ENCODE data around the gene TSC22D4. TPM values are rescaled to one million over a fixed set of nuclear protein-coding genes. Genes with fewer than 3 reads are reported as not detected.

Gene TSC22D4
- polyA plus RNA-seq, 3 donors = 23.8 to 91.5 (median 26.3) TPM

DNA sequence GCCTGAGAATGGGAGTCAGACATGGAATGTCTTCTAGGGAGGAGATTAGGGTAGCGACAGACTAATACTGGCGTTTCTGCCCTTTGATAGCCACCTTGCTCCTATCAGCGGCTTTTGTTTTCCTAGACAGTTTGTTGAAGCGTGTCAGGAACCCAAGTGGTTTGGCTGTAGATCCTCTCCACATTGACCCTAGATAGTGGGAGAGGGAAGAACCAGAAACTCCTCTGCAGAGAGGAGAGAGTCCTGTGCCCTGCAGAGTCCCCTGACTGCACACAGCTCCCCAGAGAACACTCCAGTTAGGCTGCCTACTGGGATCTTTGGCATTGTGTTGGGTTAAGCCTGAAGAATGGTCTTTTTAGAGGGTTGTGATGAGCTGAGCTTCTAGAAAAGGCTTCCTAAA is 47.0 kb downstream of the TSC22D4 start:
- H3K4me1 Mint-ChIP-seq = peaks cover 43% of the 10 kb centered on the region
- peak overlapping the region in 3 of 7 donors; percentile 14 to 79 (median 22) for H3K27ac Mint-ChIP-seq
- Histone ChIP-seq H4K20me1 (ENCODE audit: insufficient read depth, low read length) (peaks cover 12% of the 10 kb centered on the region), H3K27ac (ENCODE audit: low read depth in 1 of 2, low read length in 2 of 2) (peak overlapping the region in 1 of 2 donors; percentile 11), H2AFZ (ENCODE audit: insufficient read depth, low read depth, low read length, poor library complexity, severe bottlenecking) (no peak overlapping the region), H3K79me2 (ENCODE audit: insufficient read depth, low read length) (peaks cover 69% of the 10 kb centered on the region), H3K4me3 (replicated peaks in 1 of 3; ENCODE audit: low read depth in 2 of 3, low read length in 3 of 3) (no peak overlapping the region), H3K36me3 (replicated peaks in 1 of 2; ENCODE audit: control insufficient read depth in 1 of 2, insufficient read depth in 2 of 2, low read length in 2 of 2) (peaks cover 18 to 25% of the 10 kb centered on the region in 2 donors), H3K4me2 (replicated peaks; ENCODE audit: extremely low read depth, low read length, poor library complexity, severe bottlenecking) (no peak overlapping the region), H3K9ac (ENCODE audit: insufficient read depth, low read length, poor library complexity, severe bottlenecking) (no peak overlapping the region), H3K4me1 (ENCODE audit: control insufficient read depth in 1 of 2, insufficient read depth in 2 of 2, low read length in 2 of 2) (peaks cover 40 to 57% of the 10 kb centered on the region in 2 donors), H3K27me3 (ENCODE audit: control insufficient read depth in 2 of 2, insufficient read depth in 2 of 2, low read length in 2 of 2) (no peaks in the 10 kb centered on the region), H3K9me3 (replicated peaks in 1 of 2; ENCODE audit: control insufficient read depth in 1 of 2, insufficient read depth in 1 of 2, low read length in 2 of 2) (no peaks in the 10 kb centered on the region)
- TF ChIP-seq, protein P1, sequence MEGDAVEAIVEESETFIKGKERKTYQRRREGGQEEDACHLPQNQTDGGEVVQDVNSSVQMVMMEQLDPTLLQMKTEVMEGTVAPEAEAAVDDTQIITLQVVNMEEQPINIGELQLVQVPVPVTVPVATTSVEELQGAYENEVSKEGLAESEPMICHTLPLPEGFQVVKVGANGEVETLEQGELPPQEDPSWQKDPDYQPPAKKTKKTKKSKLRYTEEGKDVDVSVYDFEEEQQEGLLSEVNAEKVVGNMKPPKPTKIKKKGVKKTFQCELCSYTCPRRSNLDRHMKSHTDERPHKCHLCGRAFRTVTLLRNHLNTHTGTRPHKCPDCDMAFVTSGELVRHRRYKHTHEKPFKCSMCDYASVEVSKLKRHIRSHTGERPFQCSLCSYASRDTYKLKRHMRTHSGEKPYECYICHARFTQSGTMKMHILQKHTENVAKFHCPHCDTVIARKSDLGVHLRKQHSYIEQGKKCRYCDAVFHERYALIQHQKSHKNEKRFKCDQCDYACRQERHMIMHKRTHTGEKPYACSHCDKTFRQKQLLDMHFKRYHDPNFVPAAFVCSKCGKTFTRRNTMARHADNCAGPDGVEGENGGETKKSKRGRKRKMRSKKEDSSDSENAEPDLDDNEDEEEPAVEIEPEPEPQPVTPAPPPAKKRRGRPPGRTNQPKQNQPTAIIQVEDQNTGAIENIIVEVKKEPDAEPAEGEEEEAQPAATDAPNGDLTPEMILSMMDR (IDR thresholded peaks at IDR 0.05) = no peak
- peaks cover 0 to 6% (median 1%) of the 10 kb centered on the region in 3 donors for H3K27me3 Mint-ChIP-seq (ENCODE audit: low read depth in 3 of 3)
- H3K4me3 Mint-ChIP-seq = peak overlapping the region in 1 of 2 donors; percentile 45
- WGBS (ENCODE audit: insufficient coverage) = 100% methylated on average over 1 of the region's 4 CpGs
- H3K36me3 Mint-ChIP-seq = peaks cover 27 to 37% of the 10 kb centered on the region in 2 donors
- peaks cover 0 to 2% (median 0%) of the 10 kb centered on the region in 7 donors for H3K9me3 Mint-ChIP-seq
- intact Hi-C loops (cut with micrococcal nuclease) = loop anchor here in 1 of 2 donors (10.0 kb wide), 1 partner anchor 243 kb away; the partner anchor contains the start of gene GNB2
- no peak for DNase-seq

DNA sequence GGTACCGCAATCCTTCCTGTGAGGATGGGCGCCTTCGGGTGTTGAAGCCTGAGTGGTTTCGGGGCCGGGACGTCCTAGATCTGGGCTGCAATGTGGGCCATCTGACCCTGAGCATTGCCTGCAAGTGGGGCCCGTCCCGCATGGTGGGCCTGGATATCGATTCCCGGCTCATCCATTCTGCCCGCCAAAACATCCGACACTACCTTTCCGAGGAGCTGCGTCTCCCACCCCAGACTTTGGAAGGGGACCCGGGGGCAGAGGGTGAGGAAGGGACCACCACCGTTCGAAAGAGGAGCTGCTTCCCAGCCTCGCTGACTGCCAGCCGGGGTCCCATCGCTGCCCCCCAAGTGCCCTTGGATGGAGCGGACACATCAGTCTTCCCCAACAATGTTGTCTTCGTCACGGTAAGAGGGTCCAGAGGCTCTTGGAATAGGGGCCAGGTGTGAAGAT is 47.7 kb downstream of the TSC22D4 start:
- Histone ChIP-seq H3K27ac (ENCODE audit: low read depth in 1 of 2, low read length in 2 of 2) (no peak overlapping the region), H2AFZ (ENCODE audit: insufficient read depth, low read depth, low read length, poor library complexity, severe bottlenecking) (no peak overlapping the region), H3K9me3 (replicated peaks in 1 of 2; ENCODE audit: control insufficient read depth in 1 of 2, insufficient read depth in 1 of 2, low read length in 2 of 2) (no peaks in the 10 kb centered on the region), H3K36me3 (replicated peaks in 1 of 2; ENCODE audit: control insufficient read depth in 1 of 2, insufficient read depth in 2 of 2, low read length in 2 of 2) (peaks cover 18 to 25% of the 10 kb centered on the region in 2 donors), H3K9ac (ENCODE audit: insufficient read depth, low read length, poor library complexity, severe bottlenecking) (no peak overlapping the region), H3K4me3 (replicated peaks in 1 of 3; ENCODE audit: low read depth in 2 of 3, low read length in 3 of 3) (peak overlapping the region in 1 of 3 experiments; percentile 77), H3K27me3 (ENCODE audit: control insufficient read depth in 2 of 2, insufficient read depth in 2 of 2, low read length in 2 of 2) (no peaks in the 10 kb centered on the region), H3K4me1 (ENCODE audit: control insufficient read depth in 1 of 2, insufficient read depth in 2 of 2, low read length in 2 of 2) (peaks cover 34 to 51% of the 10 kb centered on the region in 2 donors), H4K20me1 (ENCODE audit: insufficient read depth, low read length) (peaks cover 12% of the 10 kb centered on the region), H3K79me2 (ENCODE audit: insufficient read depth, low read length) (peaks cover 68% of the 10 kb centered on the region), H3K4me2 (replicated peaks; ENCODE audit: extremely low read depth, low read length, poor library complexity, severe bottlenecking) (peak overlapping the region; percentile 86)
- DNase-seq = no peak
- Mint-ChIP-seq H3K36me3 (peaks cover 27 to 37% of the 10 kb centered on the region in 2 donors), H3K4me1 (peaks cover 43% of the 10 kb centered on the region), H3K9me3 (peaks cover 0 to 2% (median 0%) of the 10 kb centered on the region in 7 donors), H3K4me3 (peak overlapping the region in 1 of 2 donors; percentile 80), H3K27ac (peak overlapping the region in 4 of 7 donors; percentile 15 to 79 (median 38)), H3K27me3 (ENCODE audit: low read depth in 3 of 3) (peaks cover 0 to 6% (median 1%) of the 10 kb centered on the region in 3 donors)
- TF ChIP-seq, protein P1 (IDR thresholded peaks at IDR 0.05) = no peak
- intact Hi-C loops (cut with micrococcal nuclease) = loop anchor here in 1 of 2 donors (10.0 kb wide), 1 partner anchor 243 kb away; the partner anchor contains the start of gene GNB2
- WGBS (ENCODE audit: insufficient coverage) = 86% methylated on average over 19 of the region's 23 CpGs

Data from CD14-positive monocyte (primary cell).